ENCODE measurements around the gene LYZL4.

LYZL4 gene

DNA sequence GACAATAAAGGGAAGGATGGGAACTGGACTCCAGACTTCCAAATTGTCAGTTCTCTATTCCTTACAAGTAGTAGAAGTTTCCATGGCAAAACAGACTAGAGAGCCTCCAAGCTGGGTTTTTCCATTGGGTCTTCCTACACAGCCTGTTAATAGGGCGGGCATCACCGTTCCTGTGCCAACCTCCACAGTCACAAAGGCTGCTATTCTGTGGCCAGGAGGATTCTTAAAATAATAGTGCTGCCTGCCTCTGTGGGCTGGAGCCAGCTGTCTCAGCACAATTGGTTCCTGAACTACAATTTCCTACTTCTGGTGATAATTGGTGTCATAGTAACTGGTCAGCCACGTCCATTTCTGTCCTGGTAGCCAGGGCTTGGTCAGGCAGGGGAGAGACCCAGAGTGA lies 38.6 kb downstream of the LYZL4 start:
- no peak for TF ChIP-seq POLR2A (IDR thresholded peaks at IDR 0.05; ENCODE audit: low read depth, low read length)
- FAIRE-seq = no peak
- DNase-seq (ENCODE audit: insufficient read length, low spot score) = no peak

DNA sequence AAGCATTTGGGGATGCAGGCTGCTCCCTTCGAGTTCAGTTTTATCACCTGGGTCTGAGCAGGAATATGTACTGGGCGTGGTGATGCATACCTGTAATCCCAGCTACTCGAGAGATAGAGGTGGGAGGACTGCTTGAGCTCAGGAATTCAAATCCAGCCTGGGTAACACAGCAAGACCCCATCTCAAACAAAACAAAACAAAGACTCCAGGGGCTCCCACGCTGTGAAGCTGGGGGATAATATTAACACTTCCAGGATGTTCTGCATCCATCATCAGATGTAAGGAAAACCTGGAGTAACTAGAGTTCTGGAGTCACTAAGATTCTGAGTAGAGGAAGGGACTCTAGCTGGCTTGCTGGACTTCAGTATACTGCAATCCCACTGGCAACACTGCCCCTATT lies 40.6 kb downstream of the LYZL4 start:
- no peak for DNase-seq (ENCODE audit: insufficient read length, low spot score)
- TF ChIP-seq POLR2A (IDR thresholded peaks at IDR 0.05; ENCODE audit: low read depth, low read length) = no peak
- FAIRE-seq = no peak

DNA sequence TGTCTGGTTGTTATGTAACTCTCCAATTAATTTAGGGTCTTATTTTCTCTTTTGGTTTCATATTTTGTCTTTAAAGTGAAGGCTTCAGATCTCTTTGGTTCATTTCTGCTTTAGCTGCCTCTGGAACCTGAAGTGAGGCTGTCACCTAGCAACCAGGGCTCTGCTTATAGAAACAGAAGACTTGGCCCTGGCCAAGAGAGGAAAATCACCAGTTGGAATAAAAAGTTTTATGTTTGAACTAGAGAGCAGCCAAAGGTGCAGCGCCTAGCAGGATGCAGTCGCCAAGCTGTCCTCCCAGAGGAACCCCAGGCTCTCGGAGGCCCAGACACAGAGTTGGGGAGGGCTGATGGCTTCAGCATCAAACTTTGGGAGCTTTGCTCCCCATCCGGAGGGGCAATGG lies 41.1 kb downstream of the LYZL4 start:
- DNase-seq (ENCODE audit: insufficient read length, low spot score) (no peak), FAIRE-seq (no peak)
- TF ChIP-seq POLR2A (IDR thresholded peaks at IDR 0.05; ENCODE audit: low read depth, low read length) = no peak

DNA sequence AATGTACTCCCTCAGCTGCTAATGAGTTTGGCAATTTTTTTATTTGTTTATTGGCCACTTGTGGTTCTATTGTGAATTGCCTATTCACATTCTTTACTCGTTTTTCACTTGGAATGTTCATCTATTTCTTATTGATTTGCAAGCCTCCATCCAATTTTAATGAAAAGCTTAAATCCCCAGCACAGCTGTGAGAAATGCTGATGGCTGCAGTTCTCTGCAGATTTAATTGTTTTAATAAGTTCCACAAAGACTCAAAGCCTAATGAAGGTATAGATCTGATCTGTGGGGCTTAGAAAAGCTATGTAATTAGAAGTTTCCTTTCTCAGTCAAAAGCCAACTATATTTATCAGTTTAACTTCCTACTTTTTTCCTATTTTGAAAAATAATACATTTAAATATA lies 41.5 kb downstream of the LYZL4 start:
- TF ChIP-seq POLR2A (IDR thresholded peaks at IDR 0.05; ENCODE audit: low read depth, low read length) = no peak
- FAIRE-seq (no peak), DNase-seq (ENCODE audit: insufficient read length, low spot score) (no peak)

DNA sequence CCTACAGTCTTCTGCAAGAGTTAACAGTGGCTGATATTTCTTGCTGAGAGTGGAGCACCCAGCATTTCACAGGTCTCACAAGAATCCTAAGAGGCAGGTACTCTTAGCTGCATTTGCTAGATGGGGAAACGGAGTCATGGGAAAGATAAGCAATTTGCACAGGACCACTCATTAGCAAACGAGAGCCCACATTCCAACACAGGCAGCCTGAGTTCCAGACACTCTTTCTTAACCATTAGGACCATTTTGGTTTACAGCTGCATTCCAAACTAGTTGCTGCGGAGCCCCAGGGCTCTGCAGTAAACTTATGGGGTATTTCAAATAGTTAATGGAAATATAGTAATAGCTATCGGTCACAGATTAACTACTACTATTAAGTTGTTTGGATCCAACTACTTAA lies 42.5 kb downstream of the LYZL4 start:
- no peak for TF ChIP-seq POLR2A (IDR thresholded peaks at IDR 0.05; ENCODE audit: low read depth, low read length)
- no peak for DNase-seq (ENCODE audit: insufficient read length, low spot score)
- no peak for FAIRE-seq

DNA sequence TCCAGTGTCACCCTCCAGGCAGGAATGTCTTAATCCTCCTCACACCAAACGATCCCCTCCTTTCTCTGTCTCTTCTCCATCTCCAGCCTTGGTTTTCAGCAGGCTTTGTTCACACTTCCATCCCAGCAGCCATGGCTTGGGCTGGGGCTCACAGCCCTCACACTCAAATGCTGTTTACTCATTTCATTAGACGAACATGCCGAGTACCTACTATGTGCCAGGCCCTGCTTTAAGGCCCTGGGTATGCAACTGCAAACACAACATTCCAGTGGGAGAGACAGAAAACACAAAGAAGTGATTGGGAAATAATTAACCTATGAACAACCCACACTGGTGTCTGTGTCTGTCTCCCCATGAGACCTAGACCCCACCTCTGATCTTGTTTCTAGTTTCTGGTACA lies 43.9 kb downstream of the LYZL4 start:
- TF ChIP-seq POLR2A (IDR thresholded peaks at IDR 0.05; ENCODE audit: low read depth, low read length) = no peak
- FAIRE-seq (no peak), DNase-seq (ENCODE audit: insufficient read length, low spot score) (no peak)

DNA sequence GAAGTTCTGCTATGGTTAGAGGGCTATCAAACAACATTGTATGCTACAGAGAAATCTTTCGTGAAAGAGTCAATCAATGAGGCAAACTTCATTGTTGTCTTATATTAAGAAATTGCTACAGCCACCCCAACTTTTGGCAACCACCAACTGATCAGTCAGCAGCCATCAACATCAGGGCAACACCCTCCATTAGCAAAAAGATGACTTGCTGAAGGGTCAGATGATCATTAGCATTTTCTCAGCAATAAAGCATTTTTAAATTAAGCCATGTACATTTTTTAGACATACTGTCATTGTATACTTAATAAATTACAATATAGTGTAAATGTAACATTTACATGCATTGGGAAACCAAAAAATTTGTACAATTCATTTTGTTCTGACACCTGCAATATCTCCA lies 53.1 kb downstream of the LYZL4 start:
- DNase-seq (ENCODE audit: insufficient read length, low spot score) = no peak
- no peak for TF ChIP-seq POLR2A (IDR thresholded peaks at IDR 0.05; ENCODE audit: low read depth, low read length)
- no peak for FAIRE-seq

DNA sequence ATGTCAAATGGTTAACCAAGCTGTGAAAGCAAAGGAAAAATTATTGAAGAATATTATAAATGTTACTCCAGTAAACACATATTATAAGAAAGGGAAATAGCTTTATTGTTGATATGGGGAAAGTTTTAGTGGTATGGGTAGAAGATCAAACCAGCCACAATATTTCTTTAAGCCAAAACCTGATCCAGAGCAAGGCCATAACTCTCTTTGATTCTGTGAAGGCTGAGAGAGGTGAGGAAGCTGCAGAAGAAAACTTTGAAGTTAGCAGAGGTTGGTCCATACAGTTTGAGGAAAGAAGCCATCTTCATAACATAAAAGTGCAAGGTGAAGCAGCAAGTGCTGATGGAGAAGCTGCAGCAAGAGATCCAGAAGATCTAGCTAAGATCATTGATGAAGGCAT lies 54.8 kb downstream of the LYZL4 start:
- DNase-seq (ENCODE audit: insufficient read length, low spot score) (no peak), FAIRE-seq (no peak)
- TF ChIP-seq POLR2A (IDR thresholded peaks at IDR 0.05; ENCODE audit: low read depth, low read length) = no peak

DNA sequence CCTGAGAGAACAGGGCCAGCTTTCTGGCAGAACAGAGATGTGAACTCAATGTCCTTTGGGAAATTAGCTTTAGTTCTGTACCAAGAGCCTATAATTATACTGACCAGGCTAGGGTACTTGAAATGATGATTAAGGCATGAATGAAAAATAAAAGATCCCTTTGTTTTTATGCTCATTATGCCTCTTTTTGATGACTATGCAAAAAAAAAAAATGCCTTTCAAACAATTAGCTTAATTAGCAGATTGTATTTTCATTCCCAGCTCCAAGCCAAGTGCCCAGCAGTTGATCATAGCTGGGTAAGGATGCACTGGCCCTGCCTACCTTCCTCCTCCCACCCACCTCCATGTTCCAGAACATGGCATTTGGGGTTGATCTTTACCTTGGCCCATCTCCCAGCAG lies 56.8 kb downstream of the LYZL4 start:
- no peak for FAIRE-seq
- TF ChIP-seq POLR2A (IDR thresholded peaks at IDR 0.05; ENCODE audit: low read depth, low read length) = no peak
- DNase-seq (ENCODE audit: insufficient read length, low spot score) = no peak

DNA sequence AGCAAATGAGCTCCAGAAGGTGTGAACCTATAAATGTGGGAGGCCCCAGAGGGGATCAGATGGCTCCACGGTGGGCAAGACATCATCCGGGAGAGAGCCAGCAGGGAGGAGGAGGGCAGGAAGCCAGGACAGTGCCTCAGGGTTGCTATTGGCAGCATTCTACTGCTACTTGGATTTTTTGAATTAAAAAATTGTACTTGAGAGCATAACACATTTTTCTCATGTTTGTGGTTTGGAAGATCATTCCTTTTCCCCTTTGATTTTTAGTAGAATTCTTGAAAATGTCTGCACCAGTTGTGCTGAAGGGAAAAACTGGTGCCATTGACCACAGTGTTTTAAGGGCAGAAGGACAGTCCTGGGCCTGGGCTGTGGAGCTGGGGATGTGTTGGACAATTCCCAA lies 59.2 kb downstream of the LYZL4 start:
- DNase-seq (ENCODE audit: insufficient read length, low spot score) = no peak
- FAIRE-seq = no peak
- TF ChIP-seq POLR2A (IDR thresholded peaks at IDR 0.05; ENCODE audit: low read depth, low read length) = no peak

DNA sequence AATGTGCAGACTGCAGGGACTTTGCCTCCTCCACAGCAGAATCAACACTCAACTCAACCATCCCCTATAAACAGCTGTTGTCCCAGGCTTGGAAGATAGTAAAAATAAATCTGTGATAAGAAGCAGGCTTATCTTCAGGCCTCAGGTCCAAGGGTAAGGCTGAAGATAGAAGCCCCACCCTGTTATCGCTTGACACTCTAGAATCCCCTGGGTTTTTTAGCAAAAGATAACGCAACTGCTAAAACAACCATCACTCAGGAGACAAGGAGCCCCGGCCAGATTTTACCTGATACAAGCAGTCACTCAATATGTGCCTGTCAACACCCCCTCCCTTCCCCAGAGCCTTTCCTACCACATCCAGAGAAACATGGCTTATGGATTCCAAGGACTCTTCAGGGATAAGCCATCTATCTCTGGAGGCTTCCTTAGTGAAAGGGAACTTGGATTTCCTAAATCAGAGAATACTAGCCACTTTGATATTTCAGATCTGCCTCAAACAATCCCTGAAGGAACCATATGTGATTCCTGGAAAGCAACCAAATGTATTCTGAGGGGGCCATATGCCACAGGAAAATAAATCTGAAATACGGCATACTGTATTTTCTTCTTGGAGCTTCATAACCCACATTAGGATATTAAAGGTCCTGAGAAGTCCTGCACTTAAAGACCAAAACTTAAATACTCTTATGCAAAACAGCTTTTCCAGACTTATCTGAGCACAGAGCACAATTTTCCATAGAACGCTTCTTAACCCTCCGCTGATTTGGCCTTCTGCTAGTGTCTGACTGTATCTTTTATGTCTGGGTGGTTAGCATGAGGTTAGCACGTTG lies 60.4 kb downstream of the LYZL4 start:
- FAIRE-seq (no peak), DNase-seq (ENCODE audit: insufficient read length, low spot score) (no peak)
- no peak for TF ChIP-seq POLR2A (IDR thresholded peaks at IDR 0.05; ENCODE audit: low read depth, low read length)

DNA sequence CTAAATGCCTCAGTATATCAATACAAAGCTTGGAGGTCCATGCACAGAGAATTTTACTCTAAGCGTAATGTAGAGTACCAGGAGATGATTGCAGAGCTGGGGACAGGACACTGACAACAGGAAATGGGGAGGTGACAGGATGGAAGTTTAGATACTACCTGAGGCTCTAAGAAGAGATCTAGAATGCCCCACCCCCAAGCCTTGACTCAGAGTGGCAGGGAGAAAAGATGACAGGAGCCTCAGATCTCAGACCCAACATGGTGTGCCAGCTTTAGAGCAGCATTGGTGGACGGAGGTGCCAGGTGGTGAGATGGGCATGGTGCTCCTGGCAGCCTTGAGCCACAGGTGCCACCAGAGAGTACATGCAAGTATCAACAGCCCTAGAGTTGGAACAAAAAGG lies 62.5 kb downstream of the LYZL4 start:
- DNase-seq (ENCODE audit: insufficient read length, low spot score) (no peak), FAIRE-seq (no peak)
- TF ChIP-seq POLR2A (IDR thresholded peaks at IDR 0.05; ENCODE audit: low read depth, low read length) = no peak
